GM12891 (cell line): Measurements from ENCODE around the gene EBI3.
"Not testable (repeated sequence)": the region's sequence is repeated elsewhere in the genome, so short reads cannot be mapped to it uniquely, and the experiment has no call there.

ENCODE experiments used
- DNase-seq: peaks from one replicate; pipeline ENCODE4 v3.0.0; 2011; ENCODE audit warnings: low spot score; ENCODE audit not compliant: insufficient read length
- FAIRE-seq: peaks from 2 replicates; lab custom pipeline; 2011; peaks lifted over from hg19 to GRCh38; lab: Jason Lieb, UNC
- PAX5 ChIP-seq: IDR thresholded peaks from 2 replicates; pipeline ENCODE4 v1.6.1; 2011; ENCODE audit warnings: low read length, moderate library complexity, mild to moderate bottlenecking; ENCODE audit not compliant: insufficient read depth, severe bottlenecking
- POLR2A ChIP-seq: IDR thresholded peaks from 2 replicates; pipeline ENCODE4 v1.6.1; 2011; ENCODE audit warnings: low read depth, low read length, control low read depth
- POLR2AphosphoS5 ChIP-seq: IDR thresholded peaks from 2 replicates; pipeline ENCODE4 v1.6.1; 2011; ENCODE audit warnings: low read depth, low read length, control low read depth
- POU2F2 ChIP-seq: IDR thresholded peaks from 2 replicates; pipeline ENCODE4 v1.6.1; 2011; ENCODE audit warnings: low read depth, mild to moderate bottlenecking, control low read depth, low read length, moderate library complexity
- SPI1 ChIP-seq: IDR thresholded peaks from 2 replicates; pipeline ENCODE4 v1.6.1; 2011; ENCODE audit warnings: low read depth, low read length, control low read depth
- TAF1 ChIP-seq: IDR thresholded peaks from 2 replicates; pipeline ENCODE4 v1.6.1; 2011; ENCODE audit warnings: low read depth, low read length, control low read depth

EBI3 gene

DNA sequence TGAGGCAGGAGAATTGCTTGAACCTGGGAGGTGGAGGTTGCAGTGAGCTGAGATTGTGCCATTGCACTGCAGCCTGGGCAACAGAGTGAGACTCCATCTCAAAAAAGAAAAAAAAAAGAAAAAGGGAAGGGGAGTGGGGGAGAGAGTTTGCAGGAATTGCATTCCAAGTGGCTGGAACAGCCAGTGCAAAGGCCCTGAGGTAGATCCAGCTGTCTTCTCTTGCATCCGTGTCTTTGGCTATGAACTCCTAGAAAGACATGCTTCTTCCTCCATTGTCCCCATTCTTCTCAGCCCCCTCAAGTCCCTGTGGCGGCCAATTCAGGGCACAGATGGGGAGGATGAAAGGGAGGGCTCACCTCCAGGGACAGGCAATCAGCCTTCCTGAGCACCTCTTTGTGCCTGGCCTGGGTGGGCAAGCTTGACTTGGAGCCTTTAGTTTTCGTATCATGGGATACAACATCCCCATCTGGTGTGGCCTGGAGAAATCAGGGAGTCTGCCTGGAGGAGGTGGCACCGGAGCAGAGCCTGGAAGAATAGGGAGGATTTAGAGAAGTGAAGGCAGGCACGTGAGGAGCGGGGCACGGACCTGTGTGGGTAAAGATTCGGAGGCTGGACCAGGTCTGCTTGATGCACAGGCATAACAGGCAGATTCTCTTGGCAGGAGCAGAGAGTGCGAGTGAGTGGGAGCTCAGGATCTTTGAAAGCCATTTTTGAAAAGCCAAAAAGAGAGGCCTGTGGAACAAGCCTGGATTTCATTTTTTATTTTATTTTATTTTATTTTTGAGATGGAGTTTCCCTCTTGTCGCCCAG lies 41.8 kb upstream of the EBI3 start:
- DNase-seq (no peak), FAIRE-seq (no peak)
- TF ChIP-seq SPI1 (no peak), POLR2AphosphoS5 (no peak), POU2F2 (no peak), POLR2A (no peak), PAX5 (no peak), TAF1 (no peak)

DNA sequence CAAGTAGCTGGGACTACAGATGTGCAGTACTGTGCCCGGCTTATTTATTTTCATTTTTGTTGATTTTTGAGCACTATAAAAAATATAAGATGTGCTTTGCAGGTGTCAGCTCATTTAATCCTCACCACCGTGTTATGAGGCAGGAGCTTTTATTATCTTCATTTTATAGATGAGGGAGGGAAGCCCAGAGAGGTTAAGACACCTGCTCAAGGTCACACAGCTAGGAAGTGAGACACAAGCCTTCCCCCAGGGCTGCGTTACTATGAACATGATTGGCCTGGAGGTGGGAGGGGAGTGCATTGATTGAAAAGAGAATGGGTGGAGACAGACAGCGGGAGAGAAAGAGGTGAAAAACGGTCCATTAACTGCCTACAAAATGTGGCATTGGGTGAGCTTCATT lies 39.7 kb upstream of the EBI3 start:
- DNase-seq, result no peak

DNA sequence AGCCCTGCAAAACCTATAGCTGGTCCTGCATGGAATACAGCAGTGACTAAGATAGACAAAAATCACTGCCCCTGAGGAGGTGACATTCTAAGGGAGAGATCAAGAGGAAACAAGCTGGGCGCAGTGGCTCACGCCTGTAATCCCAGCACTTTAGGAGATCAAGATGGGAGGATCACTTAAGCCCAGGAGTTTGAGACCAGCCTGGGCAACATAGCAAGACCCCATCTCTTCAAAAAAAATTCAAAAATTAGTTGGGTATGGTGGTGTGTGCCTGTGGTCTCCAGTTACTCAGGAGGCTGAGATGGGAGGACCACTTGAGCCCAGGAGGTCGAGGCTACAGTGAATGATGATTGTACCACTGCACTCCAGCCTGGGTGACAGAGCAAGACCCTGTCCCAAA lies 36.8 kb upstream of the EBI3 start:
- FAIRE-seq, DNase-seq: not testable (repeated sequence)

More for the DNA sequence above, 39.7 kb upstream of the EBI3 start:
- TF ChIP-seq POLR2AphosphoS5 (no peak), POLR2A (no peak), SPI1 (no peak), TAF1 (no peak), POU2F2 (no peak), PAX5 (no peak)
- no peak for FAIRE-seq

DNA sequence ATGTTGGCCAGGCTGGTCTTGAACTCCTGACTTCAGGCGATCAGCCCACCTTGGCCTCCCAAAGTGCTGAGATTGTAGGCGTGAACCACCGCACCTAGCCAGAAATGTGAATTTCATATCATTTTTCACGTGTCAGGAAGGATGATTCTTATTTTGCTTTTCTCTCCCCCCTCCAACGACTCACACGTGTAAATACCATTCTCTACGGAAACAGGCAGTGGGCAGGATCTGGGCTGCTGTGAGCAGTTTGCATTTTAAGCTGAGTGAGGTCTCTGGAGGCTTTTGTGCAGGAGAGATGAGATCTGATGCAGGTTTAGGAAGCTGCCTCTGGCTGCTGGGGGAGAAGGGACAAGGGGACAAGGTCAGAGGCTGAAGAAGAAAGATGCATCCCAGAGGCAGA lies 35.0 kb upstream of the EBI3 start:
- no peak for TF ChIP-seq PAX5
- no peak for TF ChIP-seq POLR2AphosphoS5
- no peak for TF ChIP-seq SPI1
- no peak for TF ChIP-seq POLR2A
- TF ChIP-seq TAF1, result no peak
- no peak for TF ChIP-seq POU2F2
- DNase-seq, result no peak
- FAIRE-seq, result no peak

DNA sequence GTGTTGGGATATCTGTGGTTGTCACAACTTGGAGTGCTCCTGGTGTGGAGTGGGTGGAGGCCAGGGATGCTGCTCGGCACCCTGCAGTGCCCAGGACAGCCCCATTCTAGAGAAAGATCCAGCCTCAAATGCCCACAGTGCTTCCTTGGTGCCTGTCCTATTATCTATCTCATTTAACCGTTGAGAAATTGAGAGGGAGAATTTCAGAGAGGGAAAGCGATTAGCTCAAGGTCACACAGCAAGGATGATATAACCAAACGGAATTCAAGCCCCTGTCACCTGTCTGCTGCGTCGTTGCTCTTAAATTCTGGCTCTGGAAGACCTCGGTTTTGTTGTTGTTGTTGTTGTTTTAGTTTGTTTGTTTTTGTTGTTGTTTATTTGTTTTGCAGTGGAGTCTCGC lies 33.3 kb upstream of the EBI3 start:
- TF ChIP-seq SPI1, result no peak
- no peak for TF ChIP-seq TAF1
- no peak for TF ChIP-seq POLR2AphosphoS5
- TF ChIP-seq POLR2A, result no peak
- no peak for TF ChIP-seq PAX5
- TF ChIP-seq POU2F2, result no peak
- no peak for DNase-seq
- FAIRE-seq, result no peak

DNA sequence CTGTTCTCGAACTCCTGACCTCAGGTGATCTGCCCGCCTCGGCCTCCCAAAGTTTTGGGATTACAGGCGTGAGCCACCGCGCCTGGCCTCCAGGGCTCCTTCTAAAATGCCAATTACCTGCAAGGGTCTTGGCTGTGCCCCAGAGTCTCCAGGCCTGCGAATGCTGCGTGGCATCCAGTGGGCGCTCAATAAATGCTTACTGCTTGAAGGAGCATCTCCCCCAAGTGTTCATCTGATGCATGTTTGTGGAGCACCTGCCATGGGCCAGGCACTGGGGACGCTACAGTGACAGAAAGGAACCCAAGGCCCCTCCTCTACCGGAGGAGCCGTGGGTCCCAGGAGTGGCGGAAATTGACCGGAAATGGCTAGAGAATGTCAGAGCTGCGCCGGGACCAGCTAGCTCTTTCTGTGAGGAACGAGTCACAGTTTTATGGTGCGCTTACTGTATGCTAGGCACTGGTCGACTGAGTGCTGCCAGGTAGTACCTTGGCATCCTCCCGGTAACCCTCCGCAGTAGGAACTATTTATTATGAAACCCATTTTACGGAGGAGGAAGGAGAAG lies 32.7 kb upstream of the EBI3 start:
- DNase-seq, result no peak
- TF ChIP-seq SPI1, result no peak
- TF ChIP-seq POLR2AphosphoS5, result no peak
- TF ChIP-seq POU2F2, result no peak
- TF ChIP-seq TAF1, result no peak
- no peak for TF ChIP-seq POLR2A
- no peak for TF ChIP-seq PAX5
- FAIRE-seq, result no peak

DNA sequence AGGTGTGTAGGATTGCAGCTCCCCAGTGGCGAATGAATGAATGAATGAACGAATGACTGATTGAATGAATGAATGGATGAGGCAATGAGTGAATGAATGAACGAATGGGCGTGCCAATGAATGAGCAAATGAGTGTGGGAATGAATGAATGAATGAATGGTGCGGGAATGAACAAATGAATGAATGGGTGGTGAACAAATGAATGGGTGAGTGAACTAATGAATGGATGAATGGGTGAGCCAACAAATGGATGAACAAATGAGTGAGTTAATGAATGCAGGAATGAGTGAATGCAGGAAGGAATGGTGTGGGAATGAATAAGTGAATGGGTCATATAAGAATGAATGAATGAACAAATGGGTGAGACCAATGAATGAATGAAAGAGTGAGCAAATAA lies 32.1 kb upstream of the EBI3 start:
- FAIRE-seq (peak; percentile 20), DNase-seq (no peak)
- TF ChIP-seq POU2F2, result no peak

DNA sequence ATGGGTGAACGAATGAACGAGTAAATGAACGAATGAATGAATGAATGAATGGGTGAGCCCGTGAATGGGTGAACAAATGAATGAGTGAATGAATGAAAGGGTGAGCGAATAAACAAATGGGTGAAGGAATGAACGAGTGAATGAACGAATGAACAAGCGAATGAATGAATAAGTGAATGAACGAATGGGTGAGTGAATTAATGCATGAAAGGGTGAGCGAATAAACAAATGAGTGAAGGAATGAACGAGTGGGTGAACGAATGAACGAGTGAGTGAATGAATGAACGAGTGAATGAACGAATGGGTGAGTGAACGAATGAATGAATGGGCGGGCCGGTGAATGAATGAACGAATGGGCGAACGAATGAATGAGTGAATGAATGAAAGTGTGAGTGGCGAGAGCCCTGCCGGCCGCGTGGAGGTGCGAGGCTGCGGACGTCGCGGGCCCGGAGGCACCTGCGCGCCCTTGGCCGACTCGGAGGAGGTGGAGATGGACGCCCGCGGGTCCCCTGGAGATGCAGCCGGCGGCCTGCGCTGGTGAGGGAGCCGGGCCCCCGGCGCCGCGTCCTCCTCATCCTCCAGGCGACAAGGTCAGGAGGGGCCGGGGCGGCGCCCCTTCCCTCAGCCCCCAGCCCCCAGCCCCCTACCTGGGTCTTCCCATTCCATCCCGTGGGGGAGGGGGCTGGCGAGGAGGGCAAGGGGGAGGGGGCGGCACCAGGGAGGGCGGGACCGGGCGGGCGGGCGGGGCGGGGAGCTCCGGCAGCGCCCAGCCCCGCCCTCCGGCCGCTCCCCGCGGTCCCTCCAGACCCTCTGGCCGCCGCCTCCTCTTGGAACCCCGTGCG lies 31.5 kb upstream of the EBI3 start:
- DNase-seq, result peak; percentile 54
- TF ChIP-seq TAF1, result no peak
- TF ChIP-seq POU2F2, result no peak
- no peak for TF ChIP-seq PAX5
- no peak for TF ChIP-seq POLR2AphosphoS5
- TF ChIP-seq SPI1, result no peak
- TF ChIP-seq POLR2A, result no peak

DNA sequence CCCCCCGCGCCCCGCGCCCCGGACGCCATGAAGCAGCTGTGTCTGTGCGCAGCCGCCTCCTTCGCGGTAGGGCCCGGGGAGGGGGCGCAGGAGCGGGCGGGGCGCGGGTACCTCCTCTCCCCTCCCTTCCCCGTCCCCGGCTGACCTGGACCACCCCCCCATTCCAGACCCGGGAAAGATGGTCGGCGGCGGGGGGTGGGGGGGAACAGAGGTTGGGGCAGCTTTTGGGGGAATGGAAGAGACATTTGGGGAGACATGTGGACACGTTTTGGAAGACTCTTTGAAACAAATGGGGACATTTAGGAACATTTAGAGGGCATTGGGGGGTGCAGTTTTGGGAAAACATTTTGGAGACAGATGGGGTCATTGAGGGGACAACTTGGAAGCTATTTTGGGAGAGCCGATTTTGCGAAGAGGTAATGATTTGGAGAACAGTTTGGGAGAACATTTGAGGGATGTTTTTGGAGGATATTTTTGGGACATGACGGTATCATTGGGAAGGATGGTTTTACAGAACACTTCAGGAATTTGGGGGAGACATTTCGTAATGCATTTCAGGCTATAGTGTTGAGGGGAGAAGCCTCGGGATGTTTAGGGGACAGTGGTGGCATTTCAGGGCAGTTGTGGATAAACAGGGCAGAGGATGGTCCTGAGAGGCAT lies 30.7 kb upstream of the EBI3 start:
- no peak for TF ChIP-seq TAF1
- TF ChIP-seq POU2F2, result no peak
- no peak for TF ChIP-seq POLR2AphosphoS5
- no peak for TF ChIP-seq SPI1
- no peak for TF ChIP-seq PAX5
- no peak for TF ChIP-seq POLR2A
- FAIRE-seq (no peak), DNase-seq (no peak)

More for the DNA sequence above, 31.5 kb upstream of the EBI3 start:
- no peak for FAIRE-seq
